Keratinocyte (primary cell): ENCODE measurements around the gene ORAI3. TPM values are rescaled to one million over a fixed set of nuclear protein-coding genes. Genes with fewer than 3 reads are reported as not detected.

Source experiments
- DNase-seq: peaks from one replicate; pipeline ENCODE4 v3.0.0-alpha.2; 2011; ENCODE audit warnings: low read depth, missing footprints, low spot score
- FAIRE-seq: peaks from 2 replicates; lab custom pipeline; 2011; peaks lifted over from hg19 to GRCh38; lab: Jason Lieb, UNC
- H2AFZ ChIP-seq: 2 replicates; pipeline ENCODE4 v1.6.0; 2012; ENCODE audit warnings: low read length, control low read depth, inconsistent platforms; ENCODE audit not compliant: control insufficient read depth
- H3K27ac ChIP-seq: 2 replicates; pipeline ENCODE4 v1.5.1; 2011; ENCODE audit warnings: low read length; ENCODE audit not compliant: control insufficient read depth, insufficient read depth
- H3K27me3 ChIP-seq: 3 replicates; pipeline ENCODE4 v1.6.0; 2011; ENCODE audit warnings: low read length; ENCODE audit not compliant: control insufficient read depth, insufficient read depth; ENCODE audit errors: extremely low read depth
- H3K36me3 ChIP-seq, 2 experiments: 2 replicates in 1 of 2; 3 replicates in 1 of 2; pipeline ENCODE4 v1.5.1; 2011; ENCODE audit warnings: low read length in 2 of 2, mild to moderate bottlenecking in 1 of 2; ENCODE audit not compliant: control insufficient read depth in 2 of 2, insufficient read depth in 2 of 2; ENCODE audit errors: extremely low read depth in 1 of 2
- H3K4me1 ChIP-seq: 3 replicates; pipeline ENCODE4 v1.5.1; 2011; ENCODE audit warnings: low read length; ENCODE audit not compliant: control insufficient read depth, insufficient read depth; ENCODE audit errors: extremely low read depth
- H3K4me2 ChIP-seq: 3 replicates; pipeline ENCODE4 v1.6.0; 2011; ENCODE audit warnings: low read depth, low read length; ENCODE audit not compliant: control insufficient read depth, insufficient read depth; ENCODE audit errors: extremely low read depth
- H3K4me3 ChIP-seq, 3 experiments: fragments of 200-600 bp in 1 of 3; sonication (generic) in 1 of 3; 2 replicates in 2 of 3; 3 replicates in 1 of 3; pipeline ENCODE4 v1.5.1; 2011 to 2016; ENCODE audit warnings: low read length in 3 of 3, mild to moderate bottlenecking in 3 of 3, control low read depth in 2 of 3, inconsistent platforms in 1 of 3, low read depth in 1 of 3, mixed read lengths in 1 of 3, mixed run types in 1 of 3, moderate library complexity in 1 of 3; ENCODE audit not compliant: control insufficient read depth in 2 of 3, insufficient read depth in 2 of 3; ENCODE audit errors: extremely low read depth in 1 of 3
- H3K79me2 ChIP-seq: 2 replicates; pipeline ENCODE4 v1.6.0; 2012; ENCODE audit warnings: low read length; ENCODE audit not compliant: control insufficient read depth, insufficient read depth
- H3K9ac ChIP-seq: 3 replicates; pipeline ENCODE4 v1.6.0; 2011; ENCODE audit warnings: low read length; ENCODE audit not compliant: control insufficient read depth, insufficient read depth; ENCODE audit errors: extremely low read depth
- H3K9me1 ChIP-seq: 3 replicates; pipeline ENCODE4 v1.6.0; 2011; ENCODE audit warnings: low read length; ENCODE audit not compliant: control insufficient read depth, insufficient read depth; ENCODE audit errors: extremely low read depth
- H3K9me3 ChIP-seq: 2 replicates; pipeline ENCODE4 v1.5.1; 2012; ENCODE audit warnings: low read depth, low read length; ENCODE audit not compliant: control insufficient read depth
- H4K20me1 ChIP-seq: 3 replicates; pipeline ENCODE4 v1.6.0; 2011; ENCODE audit warnings: low read length; ENCODE audit not compliant: control insufficient read depth, insufficient read depth; ENCODE audit errors: extremely low read depth
- EZH2 ChIP-seq: IDR thresholded peaks from one replicate; pipeline ENCODE4 v1.6.1; 2012; ENCODE audit warnings: inconsistent platforms, mild to moderate bottlenecking, low read length, moderate library complexity
- dilution Hi-C: fragments of 300-500 bp; cut with MboI; formaldehyde crosslinking; loops from one replicate; pipeline ENCODE4 v1.7.0; 2020; ENCODE audit warnings: low sequenced_read_pairs; ENCODE audit not compliant: extremely low pct_ligation_motif_present
- polyA minus RNA-seq, 3 experiments: library from RNA; depleted of rRNA, polyadenylated mRNA; stranded (reverse); fragments of >200 nt; gene quantifications; 1 replicate in 1 of 3; 2 replicates in 1 of 3; 3 replicates in 1 of 3; pipeline ENCODE4 v1.2.3, GENCODE V29; 2011
- polyA plus RNA-seq, 5 experiments: library from polyadenylated mRNA; depleted of rRNA in 3 of 5; stranded (reverse) in 3 of 5; stranded (forward) in 1 of 5; unstranded in 1 of 5; fragments of >200 nt; gene quantifications; 1 replicate in 1 of 5; 2 replicates in 3 of 5; 3 replicates in 1 of 5; pipeline versions ENCODE4 v1.2.1 to v1.2.3, GENCODE V29; 2011 to 2012; ENCODE audit warnings: missing spikeins in 2 of 5, low read depth in 1 of 5, low replicate concordance in 1 of 5
- TF ChIP-seq, protein P1 (sequence below), 3 experiments: IDR thresholded peaks in 1 of 3; conservative IDR thresholded peaks in 1 of 3; optimal IDR thresholded peaks in 1 of 3; 2 replicates in 2 of 3; 3 replicates in 1 of 3; pipeline versions ENCODE3 to v1.5.1; 2011; ENCODE audit warnings: low read length in 3 of 3, mild to moderate bottlenecking in 3 of 3, moderate library complexity in 2 of 3, control low read depth in 1 of 3, inconsistent platforms in 1 of 3; ENCODE audit not compliant: insufficient read depth in 2 of 3; ENCODE audit errors: extremely low read depth in 1 of 3

The ORAI3 gene
- polyA plus RNA-seq, result 8.1 to 12.7 TPM (median 10.8 TPM) in 3 replicates
- polyA plus RNA-seq (2011; ENCODE audit: low read depth), result 2.3 TPM
- 10.3 and 13.2 TPM in 2 replicates for polyA plus RNA-seq (2011; cell fraction: cytosol; rRNA removed)
- 16.6 and 23.6 TPM in 2 replicates for polyA plus RNA-seq (2011; cell fraction: nucleus; rRNA removed)
- 8.0 and 11.6 TPM in 2 replicates for polyA plus RNA-seq (2012; ENCODE audit: low replicate concordance)
- 11.8 to 14.7 TPM (median 13.6 TPM) in 3 replicates for polyA minus RNA-seq
- polyA minus RNA-seq (2011; cell fraction: cytosol; rRNA and poly(A)+ RNA removed), result 10.6 TPM
- 12.5 and 14.9 TPM in 2 replicates for polyA minus RNA-seq (2011; cell fraction: nucleus; rRNA and poly(A)+ RNA removed)

- DNase-seq (no peak), FAIRE-seq (no peak)
- no peaks in the 10 kb centered on the region for H3K27me3 ChIP-seq
- peaks cover 19% of the 10 kb centered on the region for H3K4me1 ChIP-seq
- peak within 1 kb of the TSS; percentile 50 to 84 (median 82) for H3K4me3 ChIP-seq
- no peaks in the 10 kb centered on the region for H3K9me1 ChIP-seq
- no peaks in the 10 kb centered on the region for H3K79me2 ChIP-seq
- peaks cover 9 to 13% of the 10 kb centered on the region in 2 experiments for H3K36me3 ChIP-seq
- peak within 1 kb of the TSS; percentile 98 for H3K4me2 ChIP-seq
- TF ChIP-seq, protein P1, sequence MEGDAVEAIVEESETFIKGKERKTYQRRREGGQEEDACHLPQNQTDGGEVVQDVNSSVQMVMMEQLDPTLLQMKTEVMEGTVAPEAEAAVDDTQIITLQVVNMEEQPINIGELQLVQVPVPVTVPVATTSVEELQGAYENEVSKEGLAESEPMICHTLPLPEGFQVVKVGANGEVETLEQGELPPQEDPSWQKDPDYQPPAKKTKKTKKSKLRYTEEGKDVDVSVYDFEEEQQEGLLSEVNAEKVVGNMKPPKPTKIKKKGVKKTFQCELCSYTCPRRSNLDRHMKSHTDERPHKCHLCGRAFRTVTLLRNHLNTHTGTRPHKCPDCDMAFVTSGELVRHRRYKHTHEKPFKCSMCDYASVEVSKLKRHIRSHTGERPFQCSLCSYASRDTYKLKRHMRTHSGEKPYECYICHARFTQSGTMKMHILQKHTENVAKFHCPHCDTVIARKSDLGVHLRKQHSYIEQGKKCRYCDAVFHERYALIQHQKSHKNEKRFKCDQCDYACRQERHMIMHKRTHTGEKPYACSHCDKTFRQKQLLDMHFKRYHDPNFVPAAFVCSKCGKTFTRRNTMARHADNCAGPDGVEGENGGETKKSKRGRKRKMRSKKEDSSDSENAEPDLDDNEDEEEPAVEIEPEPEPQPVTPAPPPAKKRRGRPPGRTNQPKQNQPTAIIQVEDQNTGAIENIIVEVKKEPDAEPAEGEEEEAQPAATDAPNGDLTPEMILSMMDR (optimal IDR thresholded peaks at IDR 0.05 in 1 of 3, IDR thresholded peaks at IDR 0.05 in 1 of 3, conservative IDR thresholded peaks at IDR 0.05 in 1 of 3; ENCODE audit: extremely low read depth in 1 of 3, insufficient read depth in 2 of 3, low read length in 3 of 3), result no peak
- no peak for TF ChIP-seq EZH2
- H3K9ac ChIP-seq, result peak within 1 kb of the TSS; percentile 83
- no peaks in the 10 kb centered on the region for H3K9me3 ChIP-seq
- no peaks in the 10 kb centered on the region for H4K20me1 ChIP-seq
- H2AFZ ChIP-seq, result no peak within 1 kb of the TSS
- H3K27ac ChIP-seq, result peak within 1 kb of the TSS; percentile 83
- dilution Hi-C loops, result no loop called here
Measured at GRCh38 chr16:30948667-30949649, at the start of gene ORAI3. ORAI3 (plus strand) TSS chr16:30949068; CDS start chr16:30949290, 222 bp downstream.

DNA sequence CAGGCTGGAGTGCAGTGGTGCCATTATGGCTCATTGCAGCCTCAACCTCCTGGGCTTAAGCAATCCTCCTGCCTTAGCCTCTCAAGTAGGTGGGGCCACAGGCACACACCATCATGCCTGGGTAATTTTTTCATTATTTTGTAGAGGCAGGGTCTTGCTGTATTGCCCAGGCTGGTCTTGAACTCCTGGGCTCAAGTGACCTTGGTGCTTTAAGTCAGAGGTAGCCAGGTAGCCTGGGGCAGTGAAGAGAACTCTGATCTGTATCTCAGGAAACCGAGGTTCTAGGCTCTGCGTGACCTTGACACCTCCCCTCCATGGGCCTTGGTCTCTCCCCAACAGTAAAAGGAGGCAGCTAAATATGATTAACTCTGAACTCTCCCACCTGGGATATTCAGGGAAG lies 49.1 kb upstream of the ORAI3 start:
- Histone ChIP-seq H3K36me3 (no peaks in the 10 kb centered on the region), H3K79me2 (no peaks in the 10 kb centered on the region), H3K4me3 (no peak overlapping the region), H3K4me1 (peaks cover 28% of the 10 kb centered on the region), H3K9me1 (peaks cover 2% of the 10 kb centered on the region), H3K9me3 (no peaks in the 10 kb centered on the region), H3K4me2 (no peak overlapping the region), H2AFZ (no peak overlapping the region), H3K27ac (no peak overlapping the region), H3K9ac (no peak overlapping the region), H3K27me3 (no peaks in the 10 kb centered on the region), H4K20me1 (no peaks in the 10 kb centered on the region)
- no peak for FAIRE-seq
- dilution Hi-C loops, result loop anchor here (25.0 kb wide), 1 partner anchor 112 kb away; the partner anchor contains the start of gene ZNF629
- no peak for DNase-seq
- TF ChIP-seq, protein P1 (optimal IDR thresholded peaks at IDR 0.05 in 1 of 3, IDR thresholded peaks at IDR 0.05 in 1 of 3, conservative IDR thresholded peaks at IDR 0.05 in 1 of 3; ENCODE audit: extremely low read depth in 1 of 3, insufficient read depth in 2 of 3, low read length in 3 of 3), result no peak
- TF ChIP-seq EZH2, result no peak
